SKM-1 (cell line): Measurements from ENCODE around the gene CCDC107.

Experiments used
- DNase-seq: peaks from one replicate; lab custom pipeline; 2025; ENCODE audit not compliant: unreplicated experiment; lab: John Stamatoyannopoulos, UW

Gene CCDC107

DNA sequence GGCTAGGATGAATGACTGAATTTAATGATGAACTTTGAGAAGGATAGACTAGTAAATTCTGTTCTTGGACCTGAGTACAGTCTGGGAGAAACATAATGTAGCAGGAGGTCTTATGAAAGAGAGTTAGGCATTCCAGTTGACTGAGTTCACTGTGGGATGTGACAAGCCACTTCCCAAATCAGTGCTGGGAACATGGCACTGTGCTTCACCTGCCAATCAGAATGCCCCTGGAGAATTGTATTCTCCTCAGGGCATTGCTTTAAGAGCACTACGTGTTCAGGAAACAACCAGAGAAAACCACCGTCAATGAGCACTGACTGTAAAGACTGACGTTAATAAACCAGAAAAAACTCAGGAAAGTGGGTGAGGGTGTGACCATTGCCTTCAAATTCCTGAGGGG, 1.2 kb downstream of the CCDC107 start:
- DNase-seq: no peak

DNA sequence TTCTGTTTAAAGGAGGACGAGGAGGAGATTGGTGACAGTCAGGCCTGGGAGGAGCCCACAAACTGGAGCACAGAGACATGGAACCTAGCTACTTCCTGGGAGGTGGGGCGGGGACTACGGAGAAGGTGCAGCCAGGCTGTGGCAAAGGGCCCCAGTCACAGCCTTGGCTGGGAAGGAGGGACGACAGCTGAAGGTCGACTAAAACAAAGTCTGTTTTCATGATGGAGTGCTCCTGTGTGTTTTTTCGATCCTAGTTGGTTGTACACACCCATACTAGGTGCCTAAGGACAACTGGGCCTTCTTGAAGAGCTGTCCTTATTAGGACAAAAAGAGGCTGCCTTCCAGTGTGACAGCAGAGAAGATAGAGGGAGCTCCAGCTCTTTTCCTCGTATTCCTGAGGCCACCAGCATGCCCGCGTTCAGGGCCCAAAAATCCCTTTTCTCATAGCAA, 2.9 kb downstream of the CCDC107 start:
- no peak for DNase-seq

DNA sequence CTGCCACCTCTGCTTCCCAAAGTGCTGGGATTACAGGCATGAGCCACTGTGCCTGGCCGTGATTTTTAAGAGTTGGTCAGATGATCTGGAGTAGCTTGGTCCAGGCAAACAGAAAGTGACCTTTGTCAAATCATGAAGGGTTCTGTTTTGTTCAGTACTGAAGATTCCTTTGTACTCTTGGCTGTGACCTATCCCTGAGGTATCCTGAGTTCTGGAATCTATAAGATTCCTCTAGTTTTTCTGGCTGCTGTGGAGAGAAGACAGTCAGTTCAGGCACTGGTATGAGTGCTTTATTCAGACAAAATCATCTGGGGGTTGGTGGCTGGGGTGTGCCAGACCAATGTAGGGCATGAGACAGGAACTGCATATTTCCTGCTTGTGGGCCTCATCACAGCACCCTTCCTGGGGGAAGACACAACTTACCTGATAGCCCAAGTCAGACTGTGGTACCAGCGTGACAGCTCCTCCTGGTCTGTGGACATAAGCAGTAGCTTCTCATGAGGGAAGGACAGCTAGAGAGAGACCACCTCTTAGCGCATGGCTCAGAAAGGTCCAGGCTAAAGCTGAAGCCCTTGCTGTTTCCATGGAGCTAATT, 3.8 kb downstream of the CCDC107 start:
- DNase-seq: no peak

DNA sequence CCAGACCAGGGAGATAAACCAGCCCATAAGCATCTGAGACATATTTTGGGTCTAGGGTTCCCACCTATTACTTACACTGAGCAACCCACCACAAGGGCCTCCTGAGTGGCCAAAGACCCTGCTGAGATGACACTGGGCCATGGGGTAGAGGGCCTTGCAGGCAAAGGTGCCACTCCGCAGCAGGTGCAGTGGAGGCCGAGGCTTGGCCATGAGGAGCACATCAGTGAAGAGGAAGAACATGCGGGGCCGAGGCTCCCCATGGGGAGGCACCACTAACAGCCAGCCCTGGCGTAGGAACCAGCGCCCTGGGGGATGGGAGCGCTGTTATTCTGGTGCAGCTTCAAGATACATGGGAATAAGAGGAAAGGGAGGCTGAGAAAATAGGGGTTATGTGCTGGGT, 4.3 kb downstream of the CCDC107 start:
- no peak for DNase-seq

DNA sequence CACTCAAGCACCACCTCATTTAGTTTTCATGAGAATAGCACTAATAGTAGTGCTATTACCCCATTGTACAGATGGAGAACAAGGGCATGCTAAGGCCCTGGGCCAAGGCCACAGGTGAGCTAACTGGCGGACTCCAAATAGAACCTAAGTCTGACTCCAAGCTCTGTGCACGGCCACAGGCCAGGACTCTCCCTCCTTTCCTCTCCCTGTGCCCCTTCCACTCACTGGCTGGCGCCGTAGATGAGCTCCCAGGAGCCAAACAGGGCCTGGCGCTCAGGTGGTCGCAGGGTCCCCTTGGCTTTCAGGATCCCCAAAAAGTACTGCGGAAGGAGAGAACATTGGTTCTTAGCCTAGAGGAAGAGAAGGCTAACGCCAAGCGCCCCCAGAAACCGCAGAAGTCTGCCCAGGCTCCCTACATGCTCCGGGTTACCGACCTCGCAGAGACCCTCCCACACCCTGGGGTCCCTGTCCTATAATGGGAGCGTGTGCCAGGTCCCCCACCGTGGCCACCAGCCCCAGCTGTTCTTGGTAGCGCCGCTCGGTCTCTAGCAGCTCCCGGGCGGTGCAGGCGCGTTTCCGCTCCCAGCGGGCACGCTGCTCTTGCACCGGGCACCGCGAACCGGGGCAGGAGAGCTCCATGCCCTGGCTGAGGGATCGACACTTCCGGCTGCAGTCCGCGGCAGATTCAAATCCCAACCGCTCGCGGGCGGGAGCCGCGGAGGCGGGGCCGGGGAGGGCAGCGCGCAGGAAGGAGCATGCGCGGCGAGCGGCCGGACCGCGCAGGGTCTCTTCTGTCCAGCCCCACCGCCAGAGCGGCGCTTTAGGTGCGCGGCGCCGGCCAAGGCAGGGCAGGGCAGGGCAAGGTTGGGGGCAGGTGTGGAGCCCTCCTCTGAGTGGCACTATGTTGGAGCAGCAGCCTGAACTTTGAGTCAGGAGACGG, 6.7 kb downstream of the CCDC107 start, which contains the start of gene ARHGEF39:
ARHGEF39 (minus strand) TSS at position 665 of the 940 bp plus-strand sequence; CDS start at position 639, 26 bp downstream.
- DNase-seq: peak; percentile 77

- no peak for DNase-seq
Measured at GRCh38 chr9:35665471-35665818, 7.4 kb downstream of the CCDC107 start.

GRCh38 chr9:35666045-35666444, 8.0 kb downstream of the CCDC107 start:
- no peak for DNase-seq

DNA sequence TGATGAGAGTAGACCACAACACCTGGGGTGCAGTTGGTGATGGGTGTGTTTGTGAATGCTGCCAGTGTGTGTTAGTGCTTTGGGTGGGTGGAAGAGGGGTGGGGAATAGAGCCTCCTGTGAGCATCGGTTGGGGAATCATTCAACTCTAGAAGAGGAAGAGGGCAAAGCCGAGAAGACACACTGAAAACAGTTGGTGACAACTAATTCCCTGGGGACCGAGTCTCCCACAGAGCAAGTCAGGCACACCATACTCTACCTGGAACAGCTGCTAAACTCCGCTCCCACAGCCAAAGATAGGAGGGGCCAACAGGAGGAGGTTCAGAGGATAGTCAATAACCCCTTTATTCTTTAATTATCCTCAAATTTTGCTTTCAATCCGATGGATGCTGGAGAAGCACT, 8.5 kb downstream of the CCDC107 start:
- DNase-seq: no peak

DNA sequence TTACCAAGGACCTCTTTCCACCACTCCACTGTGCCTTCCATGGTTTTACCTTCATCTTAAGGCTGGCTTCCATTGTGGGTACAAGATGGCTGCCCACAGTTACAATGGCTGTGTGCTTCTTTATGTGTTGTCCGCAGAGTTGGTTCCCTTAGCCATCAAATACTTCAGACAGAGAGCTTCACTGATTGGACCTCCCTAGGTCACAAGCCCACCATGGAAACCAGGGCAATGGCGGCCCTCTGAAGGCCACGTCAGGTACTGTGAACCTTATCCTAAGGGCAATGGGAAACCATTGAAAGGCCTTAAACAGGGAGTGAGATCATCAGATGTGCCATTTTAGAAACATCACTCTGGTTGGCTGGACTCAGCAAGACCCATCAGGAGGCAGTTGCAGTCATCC, 9.8 kb downstream of the CCDC107 start:
- no peak for DNase-seq

DNA sequence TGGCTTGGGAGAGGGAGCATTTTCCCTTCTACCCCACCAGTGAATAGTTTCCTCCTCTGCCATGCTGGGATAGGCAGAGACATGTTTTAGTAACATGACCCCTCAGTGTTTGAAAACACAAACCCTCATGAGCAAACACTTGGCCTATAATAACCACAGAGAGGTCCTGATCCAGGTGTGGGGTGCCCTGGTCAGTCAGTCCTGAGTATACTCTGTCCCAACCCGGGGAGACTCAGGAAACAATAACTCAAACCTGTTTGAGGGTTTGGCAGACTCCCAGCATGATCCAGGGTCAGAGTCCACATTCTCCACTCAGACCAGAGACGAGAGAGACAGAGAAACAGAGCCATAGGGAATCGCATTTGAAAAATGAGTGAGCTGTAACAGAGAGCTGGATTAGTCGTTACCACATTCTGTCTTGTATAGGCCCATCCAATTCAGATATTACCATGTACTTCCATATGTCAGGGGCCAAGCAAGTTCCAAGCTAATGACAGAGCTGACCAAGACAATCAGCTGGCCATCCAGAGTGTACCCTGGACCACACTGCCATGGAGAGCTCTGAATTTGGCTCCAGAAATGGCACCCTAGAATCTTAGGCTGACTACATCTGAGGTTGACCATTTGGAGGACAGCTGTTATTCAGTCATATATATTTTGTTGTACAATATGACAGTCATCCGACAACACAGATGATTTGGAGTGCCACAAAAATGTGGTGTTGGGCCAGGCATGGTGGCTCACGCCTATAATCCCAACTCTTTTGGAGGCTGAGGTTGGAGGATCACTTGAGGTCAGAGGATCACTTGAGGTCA, 11.4 kb downstream of the CCDC107 start:
- no peak for DNase-seq

- DNase-seq: no peak
Measured at GRCh38 chr9:35673132-35674024, 15.3 kb downstream of the CCDC107 start, which contains the start of gene CA9. TSS of gene CA9 (plus strand) at chr9:35673928. CDS start at chr9:35673960, 32 bp downstream.

- no peak for DNase-seq
Measured at GRCh38 chr9:35674025-35674361, 15.9 kb downstream of the CCDC107 start.

DNA sequence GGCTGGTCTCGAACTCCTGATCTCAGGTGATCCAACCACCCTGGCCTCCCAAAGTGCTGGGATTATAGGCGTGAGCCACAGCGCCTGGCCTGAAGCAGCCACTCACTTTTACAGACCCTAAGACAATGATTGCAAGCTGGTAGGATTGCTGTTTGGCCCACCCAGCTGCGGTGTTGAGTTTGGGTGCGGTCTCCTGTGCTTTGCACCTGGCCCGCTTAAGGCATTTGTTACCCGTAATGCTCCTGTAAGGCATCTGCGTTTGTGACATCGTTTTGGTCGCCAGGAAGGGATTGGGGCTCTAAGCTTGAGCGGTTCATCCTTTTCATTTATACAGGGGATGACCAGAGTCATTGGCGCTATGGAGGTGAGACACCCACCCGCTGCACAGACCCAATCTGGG, 17.1 kb downstream of the CCDC107 start:
- no peak for DNase-seq

- DNase-seq: no peak
Measured at GRCh38 chr9:35675732-35676392, 17.8 kb downstream of the CCDC107 start.

- no peak for DNase-seq
Measured at GRCh38 chr9:35679091-35679490, 21.0 kb downstream of the CCDC107 start.

DNA sequence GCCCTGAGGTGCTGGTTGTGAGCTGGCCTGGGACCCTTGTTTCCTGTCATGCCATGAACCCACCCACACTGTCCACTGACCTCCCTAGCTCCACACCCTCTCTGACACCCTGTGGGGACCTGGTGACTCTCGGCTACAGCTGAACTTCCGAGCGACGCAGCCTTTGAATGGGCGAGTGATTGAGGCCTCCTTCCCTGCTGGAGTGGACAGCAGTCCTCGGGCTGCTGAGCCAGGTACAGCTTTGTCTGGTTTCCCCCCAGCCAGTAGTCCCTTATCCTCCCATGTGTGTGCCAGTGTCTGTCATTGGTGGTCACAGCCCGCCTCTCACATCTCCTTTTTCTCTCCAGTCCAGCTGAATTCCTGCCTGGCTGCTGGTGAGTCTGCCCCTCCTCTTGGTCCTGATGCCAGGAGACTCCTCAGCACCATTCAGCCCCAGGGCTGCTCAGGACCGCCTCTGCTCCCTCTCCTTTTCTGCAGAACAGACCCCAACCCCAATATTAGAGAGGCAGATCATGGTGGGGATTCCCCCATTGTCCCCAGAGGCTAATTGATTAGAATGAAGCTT, 21.8 kb downstream of the CCDC107 start:
- no peak for DNase-seq

GRCh38 chr9:35680331-35681105, 22.4 kb downstream of the CCDC107 start:
- DNase-seq: no peak

DNA sequence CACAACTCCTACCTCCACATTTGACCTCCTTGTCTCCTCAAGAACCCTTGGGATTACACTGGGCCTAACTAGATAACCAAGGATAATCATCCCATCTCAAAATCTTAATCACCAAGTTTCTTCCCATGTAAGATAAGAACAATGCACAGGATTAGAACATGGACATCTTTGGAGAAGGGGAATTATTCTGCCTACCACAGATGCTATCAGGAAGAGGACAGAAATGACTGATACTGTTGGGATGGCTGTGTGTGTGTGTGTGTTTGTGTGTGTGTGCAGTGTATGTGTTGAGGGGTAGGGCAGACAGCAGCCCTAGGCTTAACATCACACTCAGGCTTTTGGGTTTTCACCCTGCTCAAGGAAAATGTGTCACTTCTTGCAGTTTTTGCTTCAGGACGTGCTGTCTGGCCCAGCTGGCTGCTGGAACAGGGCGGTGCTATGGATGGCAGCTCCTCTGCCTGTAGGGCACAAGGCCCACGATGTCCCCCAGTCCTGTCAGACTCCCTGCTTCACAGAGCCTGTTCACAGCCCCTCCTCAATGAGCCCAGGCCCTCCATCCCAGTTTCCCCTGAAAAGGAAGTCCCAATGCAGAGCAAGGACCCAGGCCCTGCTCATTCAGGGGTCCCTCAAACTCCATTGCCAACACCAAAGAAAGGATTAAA, 23.4 kb downstream of the CCDC107 start:
- DNase-seq: no peak
